Measurements from ENCODE around the gene OTOP2.

GRCh38 chr17:74918906-74919305 lies 5.2 kb upstream of the OTOP2 start:
- TF ChIP-seq CTCF (IDR thresholded peaks at IDR 0.05), result no peak
- no peak for TF ChIP-seq EP300 (IDR thresholded peaks at IDR 0.05)
- no peak for TF ChIP-seq POLR2AphosphoS5 (IDR thresholded peaks at IDR 0.05)
